H1 (cell line): ENCODE data around the gene RGS5. TPM values are rescaled to one million over a fixed set of nuclear protein-coding genes. Genes with fewer than 3 reads are reported as not detected.

Experiments used
- BCL11A ChIP-seq, 2 experiments: IDR thresholded peaks; one replicate each; pipeline ENCODE4 v1.6.1; 2011; ENCODE audit warnings: low read depth in 2 of 2, low read length in 2 of 2, mild to moderate bottlenecking in 2 of 2
- CHD7 ChIP-seq: fragments of 300-600 bp; sonication (generic); IDR thresholded peaks from 2 replicates; pipeline ENCODE4 v1.7.1; 2012; ENCODE audit warnings: low read length, moderate library complexity, mild to moderate bottlenecking, inconsistent platforms; ENCODE audit not compliant: insufficient replicate concordance
- HDAC6 ChIP-seq: IDR thresholded peaks from one replicate; pipeline ENCODE4 v1.7.1; 2012; ENCODE audit warnings: low read depth, mild to moderate bottlenecking, inconsistent platforms, low read length, moderate library complexity
- POLR2A ChIP-seq, 2 experiments: IDR thresholded peaks; 1 replicate in 1 of 2; 2 replicates in 1 of 2; pipeline ENCODE4 v1.6.1; 2011; ENCODE audit warnings: low read depth in 2 of 2, low read length in 2 of 2, mild to moderate bottlenecking in 2 of 2; ENCODE audit errors: control extremely low read depth in 1 of 2
- POU5F1 ChIP-seq: IDR thresholded peaks from 2 replicates; pipeline ENCODE4 v1.6.1; 2011; ENCODE audit warnings: low read depth, mild to moderate bottlenecking, low read length, moderate library complexity
- RAD21 ChIP-seq, 2 experiments: IDR thresholded peaks in 1 of 2; conservative IDR thresholded peaks in 1 of 2; 2 replicates each; pipeline ENCODE4 v1.6.1; 2011; ENCODE audit warnings: low read depth in 2 of 2, low read length in 2 of 2, improper control_type of control experiment in 1 of 2, inconsistent platforms in 1 of 2, mild to moderate bottlenecking in 1 of 2, moderate library complexity in 1 of 2
- SUZ12 ChIP-seq: fragments of 200-600 bp; sonication (generic); IDR thresholded peaks from 2 replicates; pipeline ENCODE4 v1.6.1; 2012; ENCODE audit warnings: mild to moderate bottlenecking, inconsistent platforms, low read length, moderate library complexity, mixed read lengths
- TEAD4 ChIP-seq: IDR thresholded peaks from 2 replicates; pipeline ENCODE4 v1.6.1; 2012; ENCODE audit warnings: low read depth, low read length, inconsistent platforms, mixed read lengths
- ZNF274 ChIP-seq: IDR thresholded peaks from 2 replicates; pipeline ENCODE4 v1.7.0; 2012; ENCODE audit warnings: low read length, borderline replicate concordance; ENCODE audit errors: extremely low read depth
- polyA plus RNA-seq, 7 experiments: library from polyadenylated mRNA; depleted of rRNA in 3 of 7; stranded (reverse) in 5 of 7; unstranded in 2 of 7; fragments of >200 nt in 5 of 7; fragments of 200-250 nt in 2 of 7; gene quantifications; 1 replicate in 5 of 7; 2 replicates in 1 of 7; 4 replicates in 1 of 7; pipeline versions ENCODE4 v1.2.1 to v1.2.3, GENCODE V29; 2011 to 2013; ENCODE audit warnings: missing spikeins in 2 of 7, mixed read lengths in 2 of 7
- total RNA-seq: library from RNA; stranded (reverse); fragmentation: NEBNext Ultra II Directional; extraction: Animal tissue kit (Norgen Biotek cat#: 25700); gene quantifications from 2 replicates; pipeline ENCODE4 v1.2.1, GENCODE V29; 2021

RGS5 gene
- total and polyA plus RNA-seq, 2 of the 8 experiments (the other 6 are each of a cell fraction or from before 2014, with no cell fraction given), result 75.5 to 103 TPM

- TF ChIP-seq CHD7 (no peak), POLR2A (IDR thresholded peaks at IDR 0.05; ENCODE audit: control extremely low read depth in 1 of 2, low read depth in 2 of 2, low read length in 2 of 2) (no peak), POU5F1 (no peak), ZNF274 (no peak), TEAD4 (no peak), SUZ12 (no peak), RAD21 (IDR thresholded peaks at IDR 0.05 in 1 of 2, conservative IDR thresholded peaks at IDR 0.05 in 1 of 2; ENCODE audit: low read depth in 2 of 2, low read length in 2 of 2) (no peak), HDAC6 (no peak), BCL11A (IDR thresholded peaks at IDR 0.05; ENCODE audit: low read depth in 2 of 2, low read length in 2 of 2) (no peak)
Observed at GRCh38 chr1:163182330-163182949, 20.3 kb downstream of the RGS5 start (continued).
